ENCODE data around the gene SEMA3C. TPM values are rescaled to one million over a fixed set of nuclear protein-coding genes. Genes with fewer than 3 reads are reported as not detected.

Gene SEMA3C
- total RNA-seq, 1 donor from 2014 or later, result 0.26 TPM

GRCh38 chr7:80763289-80763688 is 155.6 kb downstream of the SEMA3C start:
- no peak for TF ChIP-seq CTCF (IDR thresholded peaks at IDR 0.05; ENCODE audit: unreplicated experiment)
- Mint-ChIP-seq H3K27me3 (ENCODE audit: unreplicated experiment) (peaks cover 2% of the 10 kb centered on the region), H3K4me3 (ENCODE audit: unreplicated experiment) (no peak overlapping the region), H3K27ac (ENCODE audit: unreplicated experiment) (no peak overlapping the region), H3K36me3 (ENCODE audit: low read depth, unreplicated experiment) (no peaks in the 10 kb centered on the region), H3K9me3 (ENCODE audit: unreplicated experiment) (no peaks in the 10 kb centered on the region), H3K4me1 (ENCODE audit: unreplicated experiment) (no peaks in the 10 kb centered on the region)
- DNase-seq (ENCODE audit: low spot score), result no peak

GRCh38 chr7:80760292-80760691 is 158.6 kb downstream of the SEMA3C start:
- no peak overlapping the region for H3K4me3 Mint-ChIP-seq (ENCODE audit: unreplicated experiment)
- no peaks in the 10 kb centered on the region for H3K36me3 Mint-ChIP-seq (ENCODE audit: low read depth, unreplicated experiment)
- H3K4me1 Mint-ChIP-seq (ENCODE audit: unreplicated experiment), result no peaks in the 10 kb centered on the region
- no peaks in the 10 kb centered on the region for H3K27me3 Mint-ChIP-seq (ENCODE audit: unreplicated experiment)
- H3K9me3 Mint-ChIP-seq (ENCODE audit: unreplicated experiment), result no peaks in the 10 kb centered on the region
- DNase-seq (ENCODE audit: low spot score), result no peak
- TF ChIP-seq CTCF (IDR thresholded peaks at IDR 0.05; ENCODE audit: unreplicated experiment), result no peak
- no peak overlapping the region for H3K27ac Mint-ChIP-seq (ENCODE audit: unreplicated experiment)

DNA sequence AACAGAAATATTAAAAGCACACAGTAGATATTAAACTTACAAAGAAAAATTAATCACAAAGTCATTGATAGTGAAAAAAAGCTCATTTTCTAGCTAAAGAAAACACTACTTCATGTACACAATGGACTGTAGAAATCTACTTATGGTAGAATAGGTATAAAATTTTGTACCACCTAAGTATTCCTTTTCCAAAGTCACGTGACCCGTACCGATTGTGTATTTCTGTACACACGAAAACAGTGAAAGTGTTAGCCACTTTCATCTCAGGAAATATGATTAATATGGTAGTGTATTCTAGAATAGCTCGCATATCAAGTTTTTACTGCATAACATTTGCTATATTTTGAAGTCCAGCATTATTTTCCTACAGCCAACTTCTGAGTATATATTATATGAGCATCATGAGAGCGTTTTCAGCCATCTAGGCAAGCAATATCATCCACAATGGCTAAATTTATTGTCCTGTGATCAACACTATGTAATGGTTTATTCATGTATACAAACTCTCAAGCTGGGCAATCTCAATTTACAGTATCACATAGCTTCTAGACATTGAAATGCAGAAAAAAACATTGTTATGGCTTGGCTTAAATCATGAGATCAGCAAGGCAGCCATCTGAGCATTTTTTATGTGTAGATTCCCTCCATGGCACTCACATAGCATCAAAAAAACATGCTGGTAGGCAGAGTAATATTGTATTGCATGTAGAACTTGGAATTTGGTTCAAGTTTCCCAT is 165.7 kb downstream of the SEMA3C start:
- Mint-ChIP-seq H3K36me3 (ENCODE audit: low read depth, unreplicated experiment) (no peaks in the 10 kb centered on the region), H3K9me3 (ENCODE audit: unreplicated experiment) (no peaks in the 10 kb centered on the region), H3K27ac (ENCODE audit: unreplicated experiment) (no peak overlapping the region), H3K27me3 (ENCODE audit: unreplicated experiment) (no peaks in the 10 kb centered on the region), H3K4me3 (ENCODE audit: unreplicated experiment) (no peak overlapping the region), H3K4me1 (ENCODE audit: unreplicated experiment) (no peaks in the 10 kb centered on the region)
- no peak for TF ChIP-seq CTCF (IDR thresholded peaks at IDR 0.05; ENCODE audit: unreplicated experiment)
- no peak for DNase-seq (ENCODE audit: low spot score)

GRCh38 chr7:80749270-80749669 is 169.6 kb downstream of the SEMA3C start:
- no peak for TF ChIP-seq CTCF (IDR thresholded peaks at IDR 0.05; ENCODE audit: unreplicated experiment)
- no peaks in the 10 kb centered on the region for H3K36me3 Mint-ChIP-seq (ENCODE audit: low read depth, unreplicated experiment)
- H3K27me3 Mint-ChIP-seq (ENCODE audit: unreplicated experiment), result no peaks in the 10 kb centered on the region
- H3K9me3 Mint-ChIP-seq (ENCODE audit: unreplicated experiment), result no peaks in the 10 kb centered on the region
- DNase-seq (ENCODE audit: low spot score), result no peak
- H3K27ac Mint-ChIP-seq (ENCODE audit: unreplicated experiment), result no peak overlapping the region
- no peaks in the 10 kb centered on the region for H3K4me1 Mint-ChIP-seq (ENCODE audit: unreplicated experiment)
- no peak overlapping the region for H3K4me3 Mint-ChIP-seq (ENCODE audit: unreplicated experiment)

GRCh38 chr7:80748363-80749042 is 170.3 kb downstream of the SEMA3C start:
- no peak for TF ChIP-seq CTCF (IDR thresholded peaks at IDR 0.05; ENCODE audit: unreplicated experiment)
- no peak overlapping the region for H3K27ac Mint-ChIP-seq (ENCODE audit: unreplicated experiment)
- H3K4me3 Mint-ChIP-seq (ENCODE audit: unreplicated experiment), result no peak overlapping the region
- H3K4me1 Mint-ChIP-seq (ENCODE audit: unreplicated experiment), result no peaks in the 10 kb centered on the region
- H3K36me3 Mint-ChIP-seq (ENCODE audit: low read depth, unreplicated experiment), result no peaks in the 10 kb centered on the region
- no peaks in the 10 kb centered on the region for H3K27me3 Mint-ChIP-seq (ENCODE audit: unreplicated experiment)
- DNase-seq (ENCODE audit: low spot score), result no peak
- H3K9me3 Mint-ChIP-seq (ENCODE audit: unreplicated experiment), result no peaks in the 10 kb centered on the region
